Measurements from ENCODE around the gene NOX1.

NOX1 gene

GRCh38 chrX:100874325-100874724 is at the start of gene NOX1:
NOX1 (minus strand) TSS chrX:100874359; CDS start chrX:100874139, 220 bp downstream.
- no peak for TF ChIP-seq CTCF (IDR thresholded peaks at IDR 0.05)

GRCh38 chrX:100915562-100915961 is 41.4 kb upstream of the NOX1 start:
- no peak for TF ChIP-seq CTCF (IDR thresholded peaks at IDR 0.05)

GRCh38 chrX:100913111-100913510 is 39.0 kb upstream of the NOX1 start:
- no peak for TF ChIP-seq CTCF (IDR thresholded peaks at IDR 0.05)

- no peak for TF ChIP-seq CTCF (IDR thresholded peaks at IDR 0.05)
These were observed 37.6 kb upstream of the NOX1 start for GRCh38 chrX:100911731-100912130.

- TF ChIP-seq CTCF (IDR thresholded peaks at IDR 0.05), result no peak
These were observed 31.5 kb upstream of the NOX1 start for GRCh38 chrX:100905620-100906019.

GRCh38 chrX:100904433-100904832 is 30.3 kb upstream of the NOX1 start:
- TF ChIP-seq CTCF (IDR thresholded peaks at IDR 0.05), result no peak

- TF ChIP-seq CTCF (IDR thresholded peaks at IDR 0.05), result peak; percentile 47
These were observed 21.4 kb upstream of the NOX1 start for GRCh38 chrX:100895365-100896075.

- no peak for TF ChIP-seq CTCF (IDR thresholded peaks at IDR 0.05)
These were observed 9.5 kb upstream of the NOX1 start for GRCh38 chrX:100883654-100884053.

All from LNCAP (cell line).